T follicular helper cell (primary cell): ENCODE measurements around the gene RBM19.
A peak's percentile ranks its signal among the peaks of the same experiment; 100 is the strongest.

ENCODE experiments used
- DNase-seq: peaks from one replicate; pipeline ENCODE4 v3.0.0-alpha.2; 2020; ENCODE audit warnings: low read depth

Gene RBM19

GRCh38 chr12:113932381-113933196 is 33.5 kb downstream of the RBM19 start:
- DNase-seq: no peak

DNA sequence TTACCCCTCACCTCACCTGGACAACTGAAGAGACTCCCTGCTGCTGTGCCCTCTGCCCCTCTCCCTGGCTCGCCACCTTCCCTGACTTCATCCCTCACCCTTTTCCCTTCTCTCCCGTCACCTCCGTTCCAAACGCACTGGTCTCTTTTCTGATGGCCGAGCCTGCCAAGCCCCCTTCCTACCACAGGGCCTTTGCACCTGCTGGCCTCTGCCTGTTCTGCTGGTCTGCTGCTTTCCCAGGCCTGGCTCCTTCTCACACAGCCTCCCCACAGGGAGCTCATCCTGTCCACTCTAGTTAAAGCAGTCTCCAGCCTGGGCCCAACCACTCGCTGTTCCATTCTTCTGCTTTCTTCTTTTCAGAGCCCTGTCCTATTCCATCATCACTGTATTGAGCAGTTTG is 34.6 kb downstream of the RBM19 start:
- no peak for DNase-seq

DNA sequence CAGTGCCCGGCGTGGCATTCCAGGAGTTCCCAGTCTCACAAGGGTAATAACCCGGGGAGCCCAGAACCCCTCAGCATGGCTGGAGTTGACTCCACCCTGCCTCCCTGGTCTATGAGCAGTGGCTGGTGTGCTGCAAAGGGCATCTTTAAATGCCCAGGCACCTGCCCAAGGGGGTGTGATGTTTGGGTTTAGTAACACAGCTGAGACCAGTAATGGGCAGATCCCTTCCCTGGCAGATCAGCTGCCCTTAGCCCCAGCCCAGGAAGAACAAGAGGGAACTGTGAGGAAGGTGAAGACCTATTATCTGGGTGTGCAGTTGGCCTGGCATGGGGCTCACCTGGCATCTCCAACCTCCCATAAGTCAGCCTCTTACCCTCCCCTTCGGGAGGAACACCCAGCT is 35.9 kb downstream of the RBM19 start:
- no peak for DNase-seq

GRCh38 chr12:113929312-113929989 is 36.7 kb downstream of the RBM19 start:
- no peak for DNase-seq

- no peak for DNase-seq
Observed at GRCh38 chr12:113926788-113927187, 39.3 kb downstream of the RBM19 start.

DNA sequence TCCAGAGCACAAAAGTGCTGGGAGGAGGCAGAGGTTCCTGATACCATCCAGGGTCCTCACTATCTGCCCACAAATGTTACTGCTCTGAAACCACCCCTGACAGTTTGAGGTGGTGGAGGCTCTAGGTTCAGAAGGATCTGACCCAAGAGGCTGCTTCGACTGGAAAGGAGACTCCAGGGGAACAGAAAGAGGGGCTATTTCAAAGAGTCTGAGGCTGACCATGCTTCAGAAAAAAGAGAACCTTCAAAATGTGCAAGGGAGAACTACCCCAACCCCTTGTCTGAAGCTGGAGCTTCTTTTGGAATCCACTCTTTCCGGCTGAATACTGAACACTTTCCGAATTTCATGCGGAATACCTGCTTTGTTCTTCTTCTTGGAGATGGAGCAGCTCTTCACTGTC is 41.8 kb downstream of the RBM19 start:
- DNase-seq: no peak

DNA sequence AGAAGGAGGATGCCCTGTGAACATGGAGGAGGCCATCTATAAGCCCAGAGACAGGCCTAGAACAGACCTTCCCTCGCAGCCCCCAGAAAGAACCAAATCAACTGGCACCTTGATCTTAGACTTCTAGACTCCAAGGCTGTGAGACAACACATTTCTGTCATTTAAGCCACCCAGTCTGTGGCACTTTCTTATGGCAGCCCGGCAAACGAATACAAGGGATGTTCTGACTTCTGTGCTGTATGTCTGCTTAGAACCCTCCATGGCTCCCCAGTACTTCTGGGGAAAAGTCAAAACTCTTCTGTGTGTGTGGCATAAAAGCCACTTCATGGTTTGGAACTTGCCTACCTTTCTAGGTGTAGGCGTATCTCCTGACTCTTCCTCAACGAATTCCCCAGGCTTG is 42.9 kb downstream of the RBM19 start:
- no peak for DNase-seq

- DNase-seq: no peak
Observed at GRCh38 chr12:113921430-113921829, 44.7 kb downstream of the RBM19 start.

DNA sequence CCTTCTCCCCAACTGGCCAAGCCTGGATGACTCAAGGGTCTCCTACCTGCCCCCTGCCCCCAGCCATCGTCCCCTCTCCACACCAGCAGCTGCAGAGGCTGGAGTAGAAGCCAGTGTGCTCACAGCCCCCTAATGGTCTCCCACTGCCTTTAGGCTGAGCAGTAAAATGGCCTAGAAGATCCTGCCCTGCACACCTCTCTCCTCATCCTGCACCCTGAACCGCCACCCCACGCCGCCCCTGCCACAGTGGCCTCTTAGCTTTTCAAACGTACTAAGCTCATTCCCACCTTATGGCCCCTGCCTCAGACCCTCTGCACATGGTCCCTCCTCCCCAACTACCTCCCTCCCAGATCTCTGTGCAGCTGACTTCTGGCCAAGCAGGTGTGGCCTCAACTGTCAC is 46.3 kb downstream of the RBM19 start:
- no peak for DNase-seq

DNA sequence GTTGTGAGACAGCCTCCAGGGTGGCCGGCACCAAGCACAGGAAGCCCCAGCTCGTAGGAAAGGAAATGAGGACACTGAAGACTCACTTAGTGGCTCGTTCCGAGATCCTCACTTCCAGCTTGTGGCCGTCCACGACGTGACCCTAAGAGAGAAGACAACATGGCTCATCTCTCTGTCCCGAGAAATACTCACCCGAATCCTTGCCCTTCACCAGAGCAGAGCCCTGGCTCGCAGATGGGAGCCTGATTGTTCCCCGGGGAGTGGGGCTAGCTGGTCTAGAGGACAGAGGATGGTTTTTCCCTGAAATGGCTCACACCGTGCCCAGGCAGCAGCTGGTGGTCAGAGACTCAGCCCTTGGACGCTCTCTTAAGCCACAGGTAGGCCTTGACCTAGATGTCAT is 47.8 kb downstream of the RBM19 start:
- no peak for DNase-seq

DNA sequence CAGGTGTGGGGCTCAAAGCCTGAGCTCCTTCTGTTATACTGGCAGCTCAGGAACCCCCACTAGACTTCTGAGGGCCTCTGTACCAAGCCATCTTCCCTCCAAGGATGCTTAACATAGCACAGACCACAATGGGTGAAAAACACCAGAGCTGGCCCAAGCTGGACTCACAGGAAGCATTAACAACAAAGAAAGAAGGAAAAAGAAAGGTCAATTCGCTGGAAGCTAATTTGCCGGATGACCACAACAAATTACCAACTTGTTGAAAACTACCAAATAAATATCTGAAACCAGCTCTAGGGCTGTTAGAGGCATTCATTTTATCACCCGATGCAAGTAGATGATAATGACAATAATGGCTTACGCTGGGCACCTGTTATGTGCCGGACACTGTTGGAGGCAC is 48.7 kb downstream of the RBM19 start:
- DNase-seq: no peak

DNA sequence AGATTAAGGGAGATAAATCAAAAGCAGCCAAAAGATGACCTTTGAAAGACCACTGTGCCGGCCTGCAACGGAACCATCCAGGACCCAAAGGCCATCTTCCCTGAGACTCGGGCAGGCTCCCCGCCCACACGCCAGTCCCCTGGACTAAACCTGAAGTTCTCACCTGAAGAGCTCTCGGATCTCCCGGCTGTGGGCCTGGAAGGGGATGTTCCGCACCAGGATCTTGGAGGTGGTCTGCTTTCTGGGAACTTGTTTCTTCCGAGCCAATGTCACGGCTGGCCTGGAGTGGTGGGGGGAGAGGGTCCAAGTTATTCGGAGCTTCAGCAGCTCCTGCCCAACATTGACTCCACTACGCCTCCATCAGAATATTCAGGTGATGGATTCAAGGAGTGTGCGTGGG is 51.3 kb downstream of the RBM19 start:
- no peak for DNase-seq

GRCh38 chr12:113914176-113914575 is 51.9 kb downstream of the RBM19 start:
- DNase-seq: no peak

DNA sequence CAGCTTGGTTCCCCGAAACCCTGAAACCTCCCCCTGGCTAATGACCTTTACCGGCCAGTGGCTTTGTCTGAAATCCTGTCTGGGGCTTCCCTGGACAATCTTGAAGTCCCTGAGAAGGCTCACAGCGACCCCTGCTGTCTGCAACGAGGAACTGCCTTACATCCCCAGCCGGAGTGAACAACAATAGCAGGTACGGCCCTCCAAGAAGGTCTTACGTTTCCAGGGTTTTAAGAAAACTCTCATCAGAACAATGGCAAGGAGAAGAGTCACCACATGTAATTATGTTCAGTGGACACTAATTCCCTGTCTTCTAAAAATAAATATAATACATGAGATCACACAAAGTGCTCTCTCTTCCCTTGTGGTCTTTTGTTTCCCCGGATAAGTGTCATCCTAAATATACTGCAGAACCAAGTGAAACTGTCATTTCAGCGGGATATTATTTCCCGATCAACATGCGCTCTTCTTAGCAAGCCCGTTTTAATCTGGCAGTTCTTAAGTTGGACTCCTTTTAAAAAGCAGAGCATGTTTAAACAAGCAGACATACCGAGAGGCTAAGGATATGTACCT is 53.3 kb downstream of the RBM19 start:
- peak; percentile 20 for DNase-seq

- no peak for DNase-seq
Observed at GRCh38 chr12:113911971-113912759, 54.0 kb downstream of the RBM19 start.

DNA sequence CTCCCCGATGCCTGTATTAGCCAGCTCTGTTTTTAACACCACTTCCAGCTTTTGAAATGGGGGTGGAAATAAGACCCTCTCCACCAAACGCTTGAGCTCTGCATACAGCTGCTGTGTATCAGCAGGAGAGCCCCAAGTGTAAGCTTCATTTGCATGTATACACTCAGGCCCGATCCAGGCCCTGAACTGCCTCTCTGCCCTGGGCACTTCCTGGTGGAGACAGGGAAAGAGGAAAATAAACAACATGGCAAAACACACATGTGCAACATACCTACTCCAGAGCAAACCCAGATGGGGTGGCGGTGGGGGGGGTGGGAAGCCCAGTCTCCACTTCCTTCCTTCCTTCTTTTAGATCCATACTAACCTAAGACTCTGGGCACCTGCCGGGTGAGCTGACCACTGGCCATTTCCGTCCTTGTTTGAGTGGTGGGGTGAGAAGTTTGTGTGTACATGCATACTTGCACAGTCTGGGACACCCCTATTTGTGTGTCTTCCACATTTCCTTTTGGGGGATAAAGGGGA is 55.3 kb downstream of the RBM19 start:
- DNase-seq: no peak

GRCh38 chr12:113909776-113910420 is 56.2 kb downstream of the RBM19 start:
- no peak for DNase-seq

DNA sequence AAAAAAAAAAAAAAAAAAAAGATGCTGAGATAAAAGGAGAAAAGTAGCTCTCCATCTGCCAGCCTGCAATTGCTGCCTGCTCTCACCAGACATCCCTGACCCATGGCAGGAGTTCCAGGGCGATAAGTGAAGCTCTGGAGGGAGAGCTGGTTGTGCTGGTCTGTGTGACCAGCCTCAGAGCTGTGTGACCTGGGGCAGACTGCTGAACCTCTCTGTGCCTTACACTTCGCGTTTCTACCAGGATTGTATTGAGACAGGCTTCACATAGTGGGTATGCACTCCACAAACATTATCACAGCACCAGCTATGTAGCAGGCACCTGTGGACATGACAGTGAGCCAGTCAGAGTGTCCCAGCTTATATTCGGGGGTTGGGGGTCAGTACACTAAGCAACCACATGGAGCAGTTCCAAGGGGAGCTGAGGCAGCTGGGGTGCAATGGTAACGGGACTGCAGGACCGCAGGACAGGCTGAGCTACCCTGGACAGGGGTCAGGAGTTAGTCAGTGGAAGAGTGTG is 57.5 kb downstream of the RBM19 start:
- DNase-seq: no peak

DNA sequence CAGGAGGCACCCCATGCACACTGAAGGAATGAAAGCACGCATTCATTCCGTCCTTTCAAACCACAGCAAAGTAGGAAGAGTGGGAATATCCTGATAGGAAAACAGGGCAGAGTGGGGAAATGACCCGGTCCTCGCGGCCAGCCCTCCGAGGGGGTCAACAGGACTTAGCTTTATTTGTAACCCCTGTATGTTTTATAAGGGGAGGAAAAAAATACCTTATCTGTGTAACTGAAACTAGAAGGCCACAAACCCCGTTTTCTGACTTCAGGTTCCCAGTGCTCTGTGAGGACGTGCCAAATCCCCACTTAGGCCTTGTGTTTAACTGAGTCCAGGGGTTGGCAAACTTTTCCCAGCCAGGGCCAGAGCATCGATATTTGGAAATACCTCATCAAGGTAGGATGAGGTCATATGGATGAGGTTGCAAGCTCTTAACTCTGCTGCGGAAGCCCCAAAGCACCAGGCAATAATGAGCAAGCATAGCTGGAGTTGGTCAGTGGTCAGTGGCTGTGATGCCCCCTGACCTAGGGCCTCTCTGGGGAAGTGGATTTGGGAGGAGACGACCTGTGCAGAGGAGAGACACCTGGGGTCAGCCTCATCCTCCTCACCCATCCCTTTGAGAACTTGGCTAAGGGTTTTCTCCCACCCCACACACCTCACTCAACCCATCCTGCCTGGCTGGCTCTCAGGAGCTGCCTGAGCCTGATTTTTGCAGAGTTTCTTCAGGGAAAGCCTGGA is 58.5 kb downstream of the RBM19 start:
- no peak for DNase-seq

DNA sequence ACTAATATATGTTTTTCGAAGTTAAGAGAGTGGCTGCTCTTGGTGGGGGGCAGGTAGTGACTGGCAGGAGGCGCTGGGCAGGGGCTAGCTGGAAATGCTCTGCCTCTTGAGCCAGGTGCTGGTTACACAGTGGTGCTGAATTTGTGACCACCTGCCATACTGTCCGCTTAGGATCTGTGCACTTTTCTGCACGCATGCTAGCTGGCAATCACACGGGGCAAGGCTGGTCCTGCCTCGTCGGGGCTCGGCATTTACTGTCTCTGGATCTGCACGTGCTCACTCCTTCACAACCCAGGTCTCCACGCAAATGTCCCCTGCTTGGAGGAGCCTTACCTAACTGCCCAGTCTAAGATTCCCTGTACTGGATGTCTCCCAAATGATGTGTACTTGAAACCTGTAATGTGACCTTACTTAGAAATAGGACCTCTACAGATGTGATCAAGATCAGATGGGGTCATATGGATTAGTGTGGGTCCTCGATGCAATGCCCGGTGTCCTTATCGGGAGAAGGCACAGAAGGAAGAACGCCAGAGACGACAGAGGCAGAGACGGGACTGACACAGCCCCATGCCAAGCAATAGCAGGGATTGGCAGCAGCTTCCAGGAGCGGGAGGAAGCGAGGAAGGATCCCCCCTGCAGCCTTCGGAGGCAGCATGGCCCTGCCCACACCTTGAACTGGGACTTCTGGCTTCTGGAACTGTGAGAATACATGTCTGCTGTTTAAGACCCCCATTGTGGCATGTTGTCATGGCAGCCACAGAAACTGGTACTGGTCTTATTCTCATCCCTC is 59.5 kb downstream of the RBM19 start:
- no peak for DNase-seq
